ENCODE measurements around the gene FKBP2. TPM values are rescaled to one million over a fixed set of nuclear protein-coding genes. Genes with fewer than 3 reads are reported as not detected.

FKBP2 gene
- total RNA-seq, 1 experiment from 2014 or later, result 84.2 TPM

DNA sequence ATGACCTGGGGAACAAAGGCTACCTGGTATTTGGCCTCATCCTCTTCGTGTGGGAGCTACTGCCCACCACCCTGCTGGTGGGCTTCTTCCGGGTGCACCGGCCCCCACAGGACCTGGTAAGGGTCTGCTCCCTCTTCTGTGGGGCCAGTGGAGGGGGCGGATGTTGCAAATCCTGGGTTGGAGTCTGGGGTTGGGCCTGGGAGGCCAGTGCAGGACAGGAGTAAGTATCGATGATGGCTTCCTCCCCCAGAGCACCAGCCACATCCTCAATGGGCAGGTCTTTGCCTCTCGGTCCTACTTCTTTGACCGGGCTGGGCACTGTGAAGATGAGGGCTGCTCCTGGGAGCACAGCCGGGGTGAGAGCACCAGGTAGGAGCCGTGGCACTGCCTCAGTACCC is 47.5 kb downstream of the FKBP2 start:
- H3K4me2 ChIP-seq, result no peak overlapping the region
- POLR2A ChIA-PET (ENCODE audit: unreplicated experiment), result no interaction called here
- H3K4me3 ChIP-seq, result no peak overlapping the region
- CTCF ChIA-PET, result no interaction called here
- H3K27me3 ChIP-seq (ENCODE audit: insufficient read depth, low read depth), result no peaks in the 10 kb centered on the region
- H3K79me2 ChIP-seq (ENCODE audit: low read depth), result peaks cover 10% of the 10 kb centered on the region; the same call in 1 of the 2 replicates
- peak in 1 of 2 experiments; percentile 16 for DNase-seq
- no peak overlapping the region for H2AFZ ChIP-seq
- intact Hi-C loops (cut with micrococcal nuclease; ENCODE audit: unreplicated experiment), result no loop called here
- no peaks in the 10 kb centered on the region for H3K9me2 ChIP-seq (ENCODE audit: insufficient read depth)
- no peaks in the 10 kb centered on the region for H3K9me3 ChIP-seq (ENCODE audit: insufficient read depth, low read depth)
- no peaks in the 10 kb centered on the region for H4K20me1 ChIP-seq (ENCODE audit: insufficient read depth)
- no TSS peak for BruUV-seq (replicated peaks)
- no peak for TF ChIP-seq EZH2 (IDR thresholded peaks at IDR 0.05; ENCODE audit: low read depth)
- TF ChIP-seq, protein P1, sequence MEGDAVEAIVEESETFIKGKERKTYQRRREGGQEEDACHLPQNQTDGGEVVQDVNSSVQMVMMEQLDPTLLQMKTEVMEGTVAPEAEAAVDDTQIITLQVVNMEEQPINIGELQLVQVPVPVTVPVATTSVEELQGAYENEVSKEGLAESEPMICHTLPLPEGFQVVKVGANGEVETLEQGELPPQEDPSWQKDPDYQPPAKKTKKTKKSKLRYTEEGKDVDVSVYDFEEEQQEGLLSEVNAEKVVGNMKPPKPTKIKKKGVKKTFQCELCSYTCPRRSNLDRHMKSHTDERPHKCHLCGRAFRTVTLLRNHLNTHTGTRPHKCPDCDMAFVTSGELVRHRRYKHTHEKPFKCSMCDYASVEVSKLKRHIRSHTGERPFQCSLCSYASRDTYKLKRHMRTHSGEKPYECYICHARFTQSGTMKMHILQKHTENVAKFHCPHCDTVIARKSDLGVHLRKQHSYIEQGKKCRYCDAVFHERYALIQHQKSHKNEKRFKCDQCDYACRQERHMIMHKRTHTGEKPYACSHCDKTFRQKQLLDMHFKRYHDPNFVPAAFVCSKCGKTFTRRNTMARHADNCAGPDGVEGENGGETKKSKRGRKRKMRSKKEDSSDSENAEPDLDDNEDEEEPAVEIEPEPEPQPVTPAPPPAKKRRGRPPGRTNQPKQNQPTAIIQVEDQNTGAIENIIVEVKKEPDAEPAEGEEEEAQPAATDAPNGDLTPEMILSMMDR (conservative IDR thresholded peaks at IDR 0.05), result no peak
- H3F3A ChIP-seq (ENCODE audit: insufficient read depth, low read depth), result peaks cover 12% of the 10 kb centered on the region; the same call in 1 of the 2 replicates
- no peak overlapping the region for H3K27ac ChIP-seq
- H3K36me3 ChIP-seq (ENCODE audit: low read depth), result no peaks in the 10 kb centered on the region
- peaks cover 20% of the 10 kb centered on the region for H3K4me1 ChIP-seq (replicated peaks; ENCODE audit: insufficient read depth)

GRCh38 chr11:64289002-64289564 is 48.2 kb downstream of the FKBP2 start:
- Histone ChIP-seq H2AFZ (no peak overlapping the region), H3K27me3 (ENCODE audit: insufficient read depth, low read depth) (no peaks in the 10 kb centered on the region), H3K9me3 (ENCODE audit: insufficient read depth, low read depth) (no peaks in the 10 kb centered on the region), H3K4me3 (no peak overlapping the region), H3K4me2 (no peak overlapping the region), H3K27ac (no peak overlapping the region), H3F3A (ENCODE audit: insufficient read depth, low read depth) (peaks cover 11% of the 10 kb centered on the region; the same call in 1 of the 2 replicates), H3K79me2 (ENCODE audit: low read depth) (peaks cover 6% of the 10 kb centered on the region; the same call in 1 of the 2 replicates), H4K20me1 (ENCODE audit: insufficient read depth) (no peaks in the 10 kb centered on the region), H3K4me1 (replicated peaks; ENCODE audit: insufficient read depth) (peaks cover 13% of the 10 kb centered on the region), H3K9me2 (ENCODE audit: insufficient read depth) (no peaks in the 10 kb centered on the region), H3K36me3 (ENCODE audit: low read depth) (no peaks in the 10 kb centered on the region)
- POLR2A ChIA-PET (ENCODE audit: unreplicated experiment), result no interaction called here
- intact Hi-C loops (cut with micrococcal nuclease; ENCODE audit: unreplicated experiment), result no loop called here
- DNase-seq, result peak in 1 of 2 experiments; percentile 10
- BruUV-seq (replicated peaks), result no TSS peak
- no peak for TF ChIP-seq EZH2 (IDR thresholded peaks at IDR 0.05; ENCODE audit: low read depth)
- CTCF ChIA-PET, result interaction anchor here (0.6 to 0.7 kb wide), 2 partner anchors 69 to 416 kb away, joined by 4 read pairs; no protein-coding TSS in a partner anchor

GRCh38 chr11:64290352-64291261 is 49.7 kb downstream of the FKBP2 start:
- no peak overlapping the region for H3K4me2 ChIP-seq
- no peaks in the 10 kb centered on the region for H3K9me2 ChIP-seq (ENCODE audit: insufficient read depth)
- intact Hi-C loops (cut with micrococcal nuclease; ENCODE audit: unreplicated experiment), result no loop called here
- BruUV-seq (replicated peaks), result no TSS peak
- no peaks in the 10 kb centered on the region for H3K9me3 ChIP-seq (ENCODE audit: insufficient read depth, low read depth)
- no peak for TF ChIP-seq EZH2 (IDR thresholded peaks at IDR 0.05; ENCODE audit: low read depth)
- TF ChIP-seq, protein P1 (conservative IDR thresholded peaks at IDR 0.05), result no peak
- H3K79me2 ChIP-seq (ENCODE audit: low read depth), result peaks cover 4% of the 10 kb centered on the region; the same call in 1 of the 2 replicates
- no peak overlapping the region for H3K27ac ChIP-seq
- peak in 1 of 2 experiments; percentile 23 for DNase-seq
- H3K36me3 ChIP-seq (ENCODE audit: low read depth), result no peaks in the 10 kb centered on the region
- ChIA-PET POLR2A (ENCODE audit: unreplicated experiment) (no interaction called here), CTCF (no interaction called here)
- no peaks in the 10 kb centered on the region for H4K20me1 ChIP-seq (ENCODE audit: insufficient read depth)
- peaks cover 11% of the 10 kb centered on the region for H3K4me1 ChIP-seq (replicated peaks; ENCODE audit: insufficient read depth)
- H3K27me3 ChIP-seq (ENCODE audit: insufficient read depth, low read depth), result no peaks in the 10 kb centered on the region
- no peak overlapping the region for H3K4me3 ChIP-seq
- no peak overlapping the region for H2AFZ ChIP-seq
- peaks cover 6% of the 10 kb centered on the region; the same call in 1 of the 2 replicates for H3F3A ChIP-seq (ENCODE audit: insufficient read depth, low read depth)
